BE2C (cell line): ENCODE results near the gene LRRC26.

Source experiments
- DNase-seq: peaks from one replicate; pipeline ENCODE4 v3.0.0-alpha.2; 2020
- H3K27me3 ChIP-seq: fragments of 250-450 bp; sonication (Bioruptor Pico); 2 replicates; pipeline ENCODE4 v1.5.1; 2020; ENCODE audit warnings: mild to moderate bottlenecking
- H3K36me3 ChIP-seq: fragments of 250-450 bp; sonication (Bioruptor Pico); 2 replicates; pipeline ENCODE4 v1.5.1; 2020; ENCODE audit warnings: mild to moderate bottlenecking
- H3K4me1 ChIP-seq: fragments of 250-450 bp; sonication (Bioruptor Pico); 2 replicates; pipeline ENCODE4 v1.5.1; 2020
- H3K4me3 ChIP-seq: 2 replicates; pipeline ENCODE4 v1.5.1; 2011; ENCODE audit warnings: low read depth, low read length
- H3K9me3 ChIP-seq: fragments of 250-450 bp; sonication (Bioruptor Pico); 2 replicates; pipeline ENCODE4 v1.5.1; 2020
- CTCF ChIP-seq: IDR thresholded peaks from 2 replicates; pipeline ENCODE4 v1.5.1; 2012; ENCODE audit warnings: mild to moderate bottlenecking, low read depth, low read length

LRRC26 gene

GRCh38 chr9:137181680-137182079 is 11.8 kb upstream of the LRRC26 start:
- Histone ChIP-seq H3K27me3 (no peaks in the 10 kb centered on the region), H3K36me3 (peaks cover 29% of the 10 kb centered on the region), H3K4me3 (no peak overlapping the region), H3K9me3 (no peaks in the 10 kb centered on the region), H3K4me1 (no peaks in the 10 kb centered on the region)
- DNase-seq, result no peak
- no peak for TF ChIP-seq CTCF

GRCh38 chr9:137180491-137180890 is 10.6 kb upstream of the LRRC26 start:
- no peak overlapping the region for H3K4me3 ChIP-seq
- no peak for TF ChIP-seq CTCF
- no peaks in the 10 kb centered on the region for H3K4me1 ChIP-seq
- H3K36me3 ChIP-seq, result peaks cover 29% of the 10 kb centered on the region
- H3K9me3 ChIP-seq, result no peaks in the 10 kb centered on the region
- no peaks in the 10 kb centered on the region for H3K27me3 ChIP-seq
- DNase-seq, result no peak

- Histone ChIP-seq H3K27me3 (peaks cover 4% of the 10 kb centered on the region; the same call in 1 of the 2 replicates), H3K4me1 (no peaks in the 10 kb centered on the region), H3K4me3 (no peak overlapping the region), H3K9me3 (no peaks in the 10 kb centered on the region), H3K36me3 (peaks cover 29% of the 10 kb centered on the region)
- no peak for DNase-seq
- TF ChIP-seq CTCF, result no peak
Measured at GRCh38 chr9:137179761-137180160, 9.9 kb upstream of the LRRC26 start.

- Histone ChIP-seq H3K27me3 (peaks cover 6% of the 10 kb centered on the region; the same call in 1 of the 2 replicates), H3K4me1 (no peaks in the 10 kb centered on the region; the same call in 1 of the 2 replicates), H3K36me3 (peaks cover 29% of the 10 kb centered on the region), H3K4me3 (no peak overlapping the region), H3K9me3 (no peaks in the 10 kb centered on the region)
- DNase-seq, result no peak
- no peak for TF ChIP-seq CTCF
Measured at GRCh38 chr9:137178939-137179630, 9.2 kb upstream of the LRRC26 start.

- Histone ChIP-seq H3K4me3 (no peak overlapping the region), H3K36me3 (peaks cover 24% of the 10 kb centered on the region), H3K27me3 (peaks cover 7% of the 10 kb centered on the region; the same call in 1 of the 2 replicates), H3K4me1 (peaks cover 3% of the 10 kb centered on the region), H3K9me3 (no peaks in the 10 kb centered on the region)
- no peak for TF ChIP-seq CTCF
- DNase-seq, result no peak
Measured at GRCh38 chr9:137178201-137178938, 8.5 kb upstream of the LRRC26 start.
